A549 (cell line): ENCODE data around the gene NSUN6. TPM values are rescaled to one million over a fixed set of nuclear protein-coding genes. Genes with fewer than 3 reads are reported as not detected.

Source experiments
- ATOH8 ChIP-seq: fragments of 250-450 bp; sonication (Bioruptor Pico); IDR thresholded peaks from 2 replicates; pipeline ENCODE4 v1.5.0; 2020; ENCODE audit warnings: low read depth, mild to moderate bottlenecking, moderate library complexity
- CEBPB ChIP-seq, 2 experiments: fragments of >200 bp in 1 of 2; sonication (Bioruptor Twin) in 1 of 2; formaldehyde crosslinking in 1 of 2; IDR thresholded peaks; 2 replicates each; pipeline ENCODE4 v1.6.1; 2012 to 2016
- CHD4 ChIP-seq: fragments of 200-600 bp; sonication (generic); IDR thresholded peaks from 2 replicates; pipeline ENCODE4 v1.6.1; 2016; ENCODE audit warnings: antibody characterized with exemption, mild to moderate bottlenecking, borderline replicate concordance
- CTCF ChIP-seq: fragments of >200 bp; sonication (Bioruptor Twin); formaldehyde crosslinking; IDR thresholded peaks from 3 replicates; pipeline ENCODE4 v1.5.1; 2016
- E2F6 ChIP-seq: IDR thresholded peaks from 2 replicates; pipeline ENCODE4 v1.6.1; 2012; ENCODE audit warnings: low read depth, borderline replicate concordance
- EHF ChIP-seq: fragments of 250-450 bp; sonication (Bioruptor Pico); IDR thresholded peaks from 2 replicates; pipeline ENCODE4 v1.5.0; 2020; ENCODE audit warnings: mild to moderate bottlenecking
- EHMT2 ChIP-seq: fragments of 200-600 bp; sonication (generic); IDR thresholded peaks from 2 replicates; pipeline ENCODE4 v1.6.1; 2016; ENCODE audit warnings: antibody characterized with exemption, low read depth, mild to moderate bottlenecking, moderate library complexity
- EP300 ChIP-seq, 2 experiments: fragments of >200 bp; sonication (Bioruptor Twin); formaldehyde crosslinking; IDR thresholded peaks; 2 replicates in 1 of 2; 3 replicates in 1 of 2; pipeline ENCODE4 v1.6.1; 2016 to 2017
- FOSL2 ChIP-seq, 2 experiments: fragments of 450-650 bp in 1 of 2; fragments of >200 bp in 1 of 2; sonication (Bioruptor Twin) in 1 of 2; formaldehyde crosslinking; IDR thresholded peaks; 2 replicates each; pipeline versions ENCODE4 v1.5.0 to v1.6.1; 2016 to 2020; ENCODE audit warnings: mild to moderate bottlenecking in 1 of 2, moderate library complexity in 1 of 2
- HDAC2 ChIP-seq: fragments of 200-600 bp; sonication (generic); IDR thresholded peaks from 2 replicates; pipeline ENCODE4 v1.6.1; 2016
- HEYL ChIP-seq: fragments of 250-450 bp; sonication (Bioruptor Pico); IDR thresholded peaks from 2 replicates; pipeline ENCODE4 v1.8.0; 2021; ENCODE audit warnings: mild to moderate bottlenecking, moderate library complexity
- HMGXB4 ChIP-seq: fragments of 250-450 bp; sonication (Bioruptor Pico); IDR thresholded peaks from 2 replicates; pipeline ENCODE4 v1.5.0; 2021; ENCODE audit warnings: mild to moderate bottlenecking, moderate library complexity, borderline replicate concordance
- HOXA7 ChIP-seq: fragments of 250-450 bp; sonication (Bioruptor Pico); IDR thresholded peaks from 2 replicates; pipeline ENCODE4 v1.5.0; 2020; ENCODE audit warnings: mild to moderate bottlenecking, moderate library complexity
- HOXB13 ChIP-seq: fragments of 250-450 bp; sonication (Bioruptor Pico); IDR thresholded peaks from 2 replicates; pipeline ENCODE4 v1.5.0; 2020; ENCODE audit warnings: low read depth, mild to moderate bottlenecking, moderate library complexity
- HOXB5 ChIP-seq: fragments of 250-450 bp; sonication (Bioruptor Pico); IDR thresholded peaks from 2 replicates; pipeline ENCODE4 v1.5.0; 2020; ENCODE audit warnings: mild to moderate bottlenecking, moderate library complexity
- JUN ChIP-seq, 2 experiments: fragments of >200 bp; sonication (Bioruptor Twin); formaldehyde crosslinking; IDR thresholded peaks; 2 replicates in 1 of 2; 3 replicates in 1 of 2; pipeline ENCODE4 v1.6.1; 2016 to 2017
- MYC ChIP-seq: IDR thresholded peaks from 2 replicates; pipeline ENCODE4 v1.6.1; 2012; ENCODE audit warnings: mild to moderate bottlenecking, inconsistent platforms, low read length, improper control_type of control experiment, borderline replicate concordance
- NPAS2 ChIP-seq: fragments of 250-450 bp; sonication (Bioruptor Pico); IDR thresholded peaks from 2 replicates; pipeline ENCODE4 v1.8.0; 2022; ENCODE audit warnings: mild to moderate bottlenecking, moderate library complexity, borderline replicate concordance
- PHF8 ChIP-seq: fragments of 200-600 bp; sonication (generic); IDR thresholded peaks from 2 replicates; pipeline ENCODE4 v1.6.1; 2016; ENCODE audit warnings: low read depth, mild to moderate bottlenecking, antibody characterized with exemption, moderate library complexity, borderline replicate concordance
- POLR2A ChIP-seq: IDR thresholded peaks from 2 replicates; pipeline ENCODE4 v1.6.1; 2012; ENCODE audit warnings: mild to moderate bottlenecking, low read length
- POLR2AphosphoS2 ChIP-seq: conservative IDR thresholded peaks from 2 replicates; pipeline ENCODE4 v1.6.1; 2012; ENCODE audit warnings: low read length, improper control_type of control experiment, inconsistent platforms
- RAD21 ChIP-seq, 2 experiments: fragments of >200 bp in 1 of 2; sonication (Bioruptor Twin) in 1 of 2; formaldehyde crosslinking in 1 of 2; IDR thresholded peaks in 1 of 2; conservative IDR thresholded peaks in 1 of 2; 2 replicates in 1 of 2; 3 replicates in 1 of 2; pipeline ENCODE4 v1.6.1; 2012 to 2018; ENCODE audit warnings: inconsistent platforms in 1 of 2
- RCOR1 ChIP-seq: fragments of 150-350 bp; IDR thresholded peaks from 2 replicates; pipeline ENCODE4 v1.6.1; 2014; ENCODE audit warnings: antibody characterized with exemption, low read length, low read depth
- REST ChIP-seq: fragments of 200-600 bp; sonication (generic); IDR thresholded peaks from 2 replicates; pipeline ENCODE4 v1.6.1; 2016; ENCODE audit warnings: antibody characterized with exemption, mild to moderate bottlenecking, moderate library complexity
- TFCP2L1 ChIP-seq: fragments of 250-450 bp; sonication (Bioruptor Pico); IDR thresholded peaks from 2 replicates; pipeline ENCODE4 v1.5.0; 2021; ENCODE audit warnings: mild to moderate bottlenecking
- TP53 ChIP-seq: fragments of 250-450 bp; sonication (Bioruptor Pico); IDR thresholded peaks from 2 replicates; pipeline ENCODE4 v1.5.0; 2021; ENCODE audit warnings: mild to moderate bottlenecking, moderate library complexity
- ZFP36 ChIP-seq: fragments of 450-650 bp; IDR thresholded peaks from 2 replicates; pipeline ENCODE4 v1.6.1; 2014; ENCODE audit warnings: borderline replicate concordance; ENCODE audit not compliant: partially characterized antibody
- ZNF302 ChIP-seq: fragments of 250-450 bp; sonication (Bioruptor Pico); IDR thresholded peaks from 2 replicates; pipeline ENCODE4 v1.9.0; 2021; ENCODE audit warnings: inconsistent platforms, mild to moderate bottlenecking, moderate library complexity
- polyA plus RNA-seq, 4 experiments: library from polyadenylated mRNA; depleted of rRNA in 3 of 4; stranded (reverse); fragments of >200 nt; fragmentation: RNase III in 1 of 4; extraction: RNeasy Plus Mini Kit Qiagen cat#74134 plus additional on column Dnase treatment in 1 of 4; gene quantifications; 2 replicates in 3 of 4; 3 replicates in 1 of 4; pipeline ENCODE4 v1.2.3, GENCODE V29; 2011 to 2017
- TF ChIP-seq, protein P1 (sequence below): IDR thresholded peaks from 2 replicates; pipeline ENCODE4 v1.6.1; 2012
- TF ChIP-seq, protein P2 (sequence below): fragments of 150-350 bp; IDR thresholded peaks from 2 replicates; pipeline ENCODE4 v1.6.1; 2014; ENCODE audit warnings: low read depth, mild to moderate bottlenecking, low read length
- TF ChIP-seq, protein P3 (sequence below): IDR thresholded peaks from 2 replicates; pipeline ENCODE4 v1.6.1; 2012

The NSUN6 gene
- polyA plus RNA-seq, 2 of the 4 experiments (the other 2 are of a cell fraction), result 6.5 to 14.7 TPM

- no peak for TF ChIP-seq HMGXB4 (CRISPR knock-in tag)
- peak; percentile 86 for TF ChIP-seq FOSL2 (IDR thresholded peaks at IDR 0.05)
- peak; percentile 99 for TF ChIP-seq FOSL2 (CRISPR knock-in tag; IDR thresholded peaks at IDR 0.05)
- TF ChIP-seq RAD21 (conservative IDR thresholded peaks at IDR 0.05 in 1 of 2, IDR thresholded peaks at IDR 0.05 in 1 of 2), result peak in 1 of 2 experiments; percentile 12; a peak in 2 of 5 replicates
- TF ChIP-seq EP300 (IDR thresholded peaks at IDR 0.05), result peak; percentile 69 to 80; a peak in 3 of 5 replicates
- no peak for TF ChIP-seq HOXA7 (CRISPR knock-in tag)
- peak in 1 of 2 experiments; percentile 83; a peak in 2 of 4 replicates for TF ChIP-seq CEBPB (IDR thresholded peaks at IDR 0.05)
- no peak for TF ChIP-seq CTCF
- no peak for TF ChIP-seq RCOR1
- TF ChIP-seq, protein P1, sequence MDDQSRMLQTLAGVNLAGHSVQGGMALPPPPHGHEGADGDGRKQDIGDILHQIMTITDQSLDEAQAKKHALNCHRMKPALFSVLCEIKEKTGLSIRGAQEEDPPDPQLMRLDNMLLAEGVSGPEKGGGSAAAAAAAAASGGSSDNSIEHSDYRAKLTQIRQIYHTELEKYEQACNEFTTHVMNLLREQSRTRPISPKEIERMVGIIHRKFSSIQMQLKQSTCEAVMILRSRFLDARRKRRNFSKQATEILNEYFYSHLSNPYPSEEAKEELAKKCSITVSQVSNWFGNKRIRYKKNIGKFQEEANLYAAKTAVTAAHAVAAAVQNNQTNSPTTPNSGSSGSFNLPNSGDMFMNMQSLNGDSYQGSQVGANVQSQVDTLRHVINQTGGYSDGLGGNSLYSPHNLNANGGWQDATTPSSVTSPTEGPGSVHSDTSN, result no peak
- no peak for TF ChIP-seq HEYL
- no peak for TF ChIP-seq HDAC2
- no peak for TF ChIP-seq PHF8
- TF ChIP-seq EHMT2, result no peak
- TF ChIP-seq JUN (IDR thresholded peaks at IDR 0.05), result peak; percentile 78 to 88
- TF ChIP-seq, protein P2, sequence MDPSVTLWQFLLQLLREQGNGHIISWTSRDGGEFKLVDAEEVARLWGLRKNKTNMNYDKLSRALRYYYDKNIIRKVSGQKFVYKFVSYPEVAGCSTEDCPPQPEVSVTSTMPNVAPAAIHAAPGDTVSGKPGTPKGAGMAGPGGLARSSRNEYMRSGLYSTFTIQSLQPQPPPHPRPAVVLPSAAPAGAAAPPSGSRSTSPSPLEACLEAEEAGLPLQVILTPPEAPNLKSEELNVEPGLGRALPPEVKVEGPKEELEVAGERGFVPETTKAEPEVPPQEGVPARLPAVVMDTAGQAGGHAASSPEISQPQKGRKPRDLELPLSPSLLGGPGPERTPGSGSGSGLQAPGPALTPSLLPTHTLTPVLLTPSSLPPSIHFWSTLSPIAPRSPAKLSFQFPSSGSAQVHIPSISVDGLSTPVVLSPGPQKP, result no peak
- no peak for TF ChIP-seq E2F6
- TF ChIP-seq TP53 (CRISPR knock-in tag), result no peak
- no peak for TF ChIP-seq NPAS2
- TF ChIP-seq HOXB13 (CRISPR knock-in tag), result 0 out of 2 replicates have a peak, but pooled peaks have one; percentile 38
- TF ChIP-seq TFCP2L1, result no peak
- no peak for TF ChIP-seq ZNF302 (CRISPR knock-in tag)
- 0 out of 2 replicates have a peak, but pooled peaks have one; percentile 37 for TF ChIP-seq MYC
- TF ChIP-seq ZFP36, result no peak
- TF ChIP-seq POLR2AphosphoS2, result no peak
- TF ChIP-seq, protein P3, sequence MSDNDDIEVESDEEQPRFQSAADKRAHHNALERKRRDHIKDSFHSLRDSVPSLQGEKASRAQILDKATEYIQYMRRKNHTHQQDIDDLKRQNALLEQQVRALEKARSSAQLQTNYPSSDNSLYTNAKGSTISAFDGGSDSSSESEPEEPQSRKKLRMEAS, result 0 out of 2 replicates have a peak, but pooled peaks have one; percentile 70
- TF ChIP-seq POLR2A, result no peak
- TF ChIP-seq EHF (CRISPR knock-in tag), result no peak
- TF ChIP-seq ATOH8, result 0 out of 2 replicates have a peak, but pooled peaks have one; percentile 41
- no peak for TF ChIP-seq REST
- no peak for TF ChIP-seq HOXB5
- no peak for TF ChIP-seq CHD4
Observed at GRCh38 chr10:18610517-18610916, 40.9 kb downstream of the NSUN6 start (continued).
